Sigmoid colon (tissue), 7 donors: Measurements from ENCODE around the gene KIF1A. TPM values are rescaled to one million over a fixed set of nuclear protein-coding genes. Genes with fewer than 3 reads are reported as not detected.

Experiments used
- DNase-seq: peaks from one replicate; pipeline ENCODE4 v3.0.0-alpha.2; 2019
- H3K27ac ChIP-seq, 4 donors: fragments of 200-600 bp; sonication (generic); one replicate each; pipeline ENCODE4 v1.5.1; 2016 to 2019; ENCODE audit warnings: mild to moderate bottlenecking in 1 of 4
- H3K27me3 ChIP-seq, 3 donors: fragments of 200-600 bp; sonication (generic); one replicate each; pipeline ENCODE4 v1.5.1; 2019; ENCODE audit warnings: mild to moderate bottlenecking in 1 of 3
- H3K36me3 ChIP-seq, 4 donors: fragments of 200-600 bp; sonication (generic); one replicate each; pipeline ENCODE4 v1.5.1; 2016 to 2019
- H3K4me1 ChIP-seq, 4 donors: fragments of 200-600 bp; sonication (generic); one replicate each; pipeline ENCODE4 v1.5.1; 2017 to 2019
- H3K4me3 ChIP-seq, 4 donors: fragments of 200-600 bp; sonication (generic); one replicate each; pipeline ENCODE4 v1.5.1; 2017 to 2019; ENCODE audit warnings: mild to moderate bottlenecking in 2 of 4, moderate library complexity in 1 of 4
- H3K9me3 ChIP-seq, 4 donors: fragments of 200-600 bp in 3 of 4; sonication (generic) in 3 of 4; one replicate each; pipeline versions ENCODE4 v1.5.1 to v1.6.1; 2013 to 2019
- CTCF ChIP-seq, 4 experiments: fragments of 450-650 bp in 3 of 4; fragments of 200-600 bp in 1 of 4; IDR thresholded peaks; one replicate each; pipeline ENCODE4 v1.5.1; 2016 to 2019; ENCODE audit warnings: antibody characterized with exemption in 4 of 4, mild to moderate bottlenecking in 3 of 4, moderate library complexity in 2 of 4
- EP300 ChIP-seq, 4 donors: sonication (generic); formaldehyde crosslinking; IDR thresholded peaks; one replicate each; pipeline ENCODE4 v1.6.1; 2017; ENCODE audit warnings: antibody characterized with exemption in 4 of 4
- POLR2A ChIP-seq, 2 donors: fragments of 450-650 bp; IDR thresholded peaks; one replicate each; pipeline ENCODE4 v1.6.1; 2016; ENCODE audit warnings: antibody characterized with exemption in 2 of 2, mild to moderate bottlenecking in 2 of 2, moderate library complexity in 2 of 2
- POLR2AphosphoS5 ChIP-seq, 4 donors: sonication (generic); formaldehyde crosslinking; IDR thresholded peaks; one replicate each; pipeline ENCODE4 v1.6.1; 2017; ENCODE audit warnings: antibody characterized with exemption in 4 of 4
- WGBS, 2 donors: extraction: QIAGEN DNeasy Blood & Tissue Kit; methylation state at CpG; one replicate each; pipeline ENCODE4 v1.1.7; 2013; 5-methylcytosine and 5-hydroxymethylcytosine counted together
- intact Hi-C: fragments of 100-400 bp; cut with DNase I; formaldehyde crosslinking; loops from one replicate; pipeline ENCODE4 v1.15.1; 2023
- polyA plus RNA-seq, 3 donors: library from polyadenylated mRNA; stranded (reverse); fragments of 200-250 nt; gene quantifications; one replicate each; pipeline ENCODE4 v1.2.3, GENCODE V29; 2013
- total RNA-seq, 4 donors: library from RNA; depleted of rRNA; stranded (reverse); fragments of >200 nt; gene quantifications; one replicate each; pipeline ENCODE4 v1.1.0, GENCODE V29; 2016
- donor health status: healthy with polysubstance abuse.
- donor health status: Bipolar disorder and iron deficiency.
- donor health status: healthy.

The KIF1A gene
- total and polyA plus RNA-seq, 7 donors = under 0.01 to 9.7 (median 4.4) TPM

- H3K4me1 ChIP-seq = no peaks in the 10 kb centered on the region
- DNase-seq = no peak
Observed at GRCh38 chr2:240757086-240757614, 62.9 kb downstream of the KIF1A start.

GRCh38 chr2:240752209-240752608 is 67.8 kb downstream of the KIF1A start:
- intact Hi-C loops = no loop called here
- Histone ChIP-seq H3K4me3 (no peak overlapping the region), H3K36me3 (no peaks in the 10 kb centered on the region)

More at GRCh38 chr2:240757086-240757614, 62.9 kb downstream of the KIF1A start:
- WGBS, 2 donors = 53 to 66% methylated on average over 31 of the region's 31 CpGs
- Histone ChIP-seq H3K36me3 (no peaks in the 10 kb centered on the region), H3K9me3 (no peaks in the 10 kb centered on the region), H3K4me3 (no peak overlapping the region), H3K27me3 (peaks cover 0 to 12% (median 0%) of the 10 kb centered on the region in 3 donors), H3K27ac (no peak overlapping the region)
- no peak for TF ChIP-seq EP300 (IDR thresholded peaks at IDR 0.05)
- no peak for TF ChIP-seq POLR2AphosphoS5 (IDR thresholded peaks at IDR 0.05)
- TF ChIP-seq POLR2A (IDR thresholded peaks at IDR 0.05) = no peak
- TF ChIP-seq CTCF (IDR thresholded peaks at IDR 0.05) = no peak
- intact Hi-C loops = no loop called here

GRCh38 chr2:240750409-240750808 is 69.6 kb downstream of the KIF1A start:
- H3K27ac ChIP-seq = no peak overlapping the region
- TF ChIP-seq POLR2AphosphoS5 (IDR thresholded peaks at IDR 0.05) = no peak
- TF ChIP-seq POLR2A (IDR thresholded peaks at IDR 0.05) = no peak
- no peak for TF ChIP-seq EP300 (IDR thresholded peaks at IDR 0.05)
- no peak for TF ChIP-seq CTCF (IDR thresholded peaks at IDR 0.05)
- WGBS, 2 donors = 79 to 88% methylated on average over 22 of the region's 22 CpGs
- H3K4me3 ChIP-seq = no peak overlapping the region
- DNase-seq = no peak
- H3K27me3 ChIP-seq = no peaks in the 10 kb centered on the region
- H3K36me3 ChIP-seq = no peaks in the 10 kb centered on the region
- intact Hi-C loops = no loop called here
- no peaks in the 10 kb centered on the region for H3K4me1 ChIP-seq
- no peaks in the 10 kb centered on the region for H3K9me3 ChIP-seq

More at GRCh38 chr2:240752209-240752608, 67.8 kb downstream of the KIF1A start:
- Histone ChIP-seq H3K27ac (no peak overlapping the region), H3K9me3 (no peaks in the 10 kb centered on the region), H3K27me3 (peaks cover 0 to 5% (median 0%) of the 10 kb centered on the region in 3 donors), H3K4me1 (no peaks in the 10 kb centered on the region)
- no peak for TF ChIP-seq CTCF (IDR thresholded peaks at IDR 0.05)
- TF ChIP-seq POLR2AphosphoS5 (IDR thresholded peaks at IDR 0.05) = no peak
- no peak for TF ChIP-seq POLR2A (IDR thresholded peaks at IDR 0.05)
- TF ChIP-seq EP300 (IDR thresholded peaks at IDR 0.05) = no peak
- 81 to 84% methylated on average over 10 of the region's 10 CpGs for WGBS, 2 donors
- DNase-seq = no peak

- Histone ChIP-seq H3K36me3 (no peaks in the 10 kb centered on the region), H3K27ac (no peak overlapping the region), H3K4me3 (no peak overlapping the region), H3K27me3 (no peaks in the 10 kb centered on the region), H3K4me1 (no peaks in the 10 kb centered on the region), H3K9me3 (no peaks in the 10 kb centered on the region)
- WGBS, 2 donors = 67% methylated on average over 7 of the region's 7 CpGs
- no peak for TF ChIP-seq CTCF (IDR thresholded peaks at IDR 0.05)
- TF ChIP-seq POLR2AphosphoS5 (IDR thresholded peaks at IDR 0.05) = no peak
- TF ChIP-seq POLR2A (IDR thresholded peaks at IDR 0.05) = no peak
- no peak for TF ChIP-seq EP300 (IDR thresholded peaks at IDR 0.05)
- DNase-seq = no peak
- intact Hi-C loops = no loop called here
Observed at GRCh38 chr2:240749516-240749915, 70.5 kb downstream of the KIF1A start.

GRCh38 chr2:240747256-240747655 is 72.8 kb downstream of the KIF1A start:
- TF ChIP-seq CTCF (IDR thresholded peaks at IDR 0.05) = no peak
- no peak for TF ChIP-seq POLR2AphosphoS5 (IDR thresholded peaks at IDR 0.05)
- TF ChIP-seq EP300 (IDR thresholded peaks at IDR 0.05) = no peak
- no peak for TF ChIP-seq POLR2A (IDR thresholded peaks at IDR 0.05)
- Histone ChIP-seq H3K27ac (no peak overlapping the region), H3K4me3 (no peak overlapping the region), H3K9me3 (no peaks in the 10 kb centered on the region), H3K36me3 (no peaks in the 10 kb centered on the region), H3K27me3 (no peaks in the 10 kb centered on the region), H3K4me1 (no peaks in the 10 kb centered on the region)
- DNase-seq = no peak
- 88 to 92% methylated on average over 11 of the region's 11 CpGs for WGBS, 2 donors
- intact Hi-C loops = no loop called here
